Lower leg skin (tissue), 3 donors: ENCODE measurements around the gene SNTG2.

Experiments
- POLR2A ChIP-seq, 2 donors: fragments of 450-650 bp; IDR thresholded peaks; one replicate each; pipeline ENCODE4 v1.6.1; 2016 to 2017; ENCODE audit warnings: antibody characterized with exemption in 2 of 2, mild to moderate bottlenecking in 1 of 2, moderate library complexity in 1 of 2
- TF ChIP-seq, protein P1 (sequence below), 3 donors: fragments of 450-650 bp; IDR thresholded peaks; one replicate each; pipeline ENCODE4 v1.5.1; 2016; ENCODE audit warnings: antibody characterized with exemption in 3 of 3, mild to moderate bottlenecking in 3 of 3, moderate library complexity in 2 of 3

GRCh38 chr2:1136067-1136466 is 185.4 kb downstream of the SNTG2 start:
- TF ChIP-seq, protein P1, sequence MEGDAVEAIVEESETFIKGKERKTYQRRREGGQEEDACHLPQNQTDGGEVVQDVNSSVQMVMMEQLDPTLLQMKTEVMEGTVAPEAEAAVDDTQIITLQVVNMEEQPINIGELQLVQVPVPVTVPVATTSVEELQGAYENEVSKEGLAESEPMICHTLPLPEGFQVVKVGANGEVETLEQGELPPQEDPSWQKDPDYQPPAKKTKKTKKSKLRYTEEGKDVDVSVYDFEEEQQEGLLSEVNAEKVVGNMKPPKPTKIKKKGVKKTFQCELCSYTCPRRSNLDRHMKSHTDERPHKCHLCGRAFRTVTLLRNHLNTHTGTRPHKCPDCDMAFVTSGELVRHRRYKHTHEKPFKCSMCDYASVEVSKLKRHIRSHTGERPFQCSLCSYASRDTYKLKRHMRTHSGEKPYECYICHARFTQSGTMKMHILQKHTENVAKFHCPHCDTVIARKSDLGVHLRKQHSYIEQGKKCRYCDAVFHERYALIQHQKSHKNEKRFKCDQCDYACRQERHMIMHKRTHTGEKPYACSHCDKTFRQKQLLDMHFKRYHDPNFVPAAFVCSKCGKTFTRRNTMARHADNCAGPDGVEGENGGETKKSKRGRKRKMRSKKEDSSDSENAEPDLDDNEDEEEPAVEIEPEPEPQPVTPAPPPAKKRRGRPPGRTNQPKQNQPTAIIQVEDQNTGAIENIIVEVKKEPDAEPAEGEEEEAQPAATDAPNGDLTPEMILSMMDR (IDR thresholded peaks at IDR 0.05), result no peak
- TF ChIP-seq POLR2A (IDR thresholded peaks at IDR 0.05), result no peak
